Measurements from ENCODE around the gene KCNT1.

The KCNT1 gene

DNA sequence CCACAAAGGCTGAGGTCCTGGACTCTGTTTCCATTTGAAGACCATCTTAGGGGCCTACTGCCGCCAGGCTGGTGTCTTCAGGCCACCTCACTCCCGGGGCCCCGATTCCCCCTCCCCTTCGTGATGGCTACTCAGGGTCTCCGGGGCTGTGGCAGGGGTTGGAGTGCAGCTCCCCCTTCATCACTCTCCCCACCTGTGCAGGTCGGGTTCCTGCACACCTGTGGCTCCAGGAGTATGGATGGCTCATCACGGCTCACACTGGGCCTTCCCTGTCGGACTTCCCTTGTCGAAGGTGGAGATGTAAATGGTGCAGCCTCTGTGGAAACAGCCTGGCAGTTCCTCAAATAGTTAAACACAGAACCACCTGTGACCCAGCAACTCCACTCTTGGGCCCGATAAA lies 27.0 kb upstream of the KCNT1 start:
- DNase-seq = no peak

DNA sequence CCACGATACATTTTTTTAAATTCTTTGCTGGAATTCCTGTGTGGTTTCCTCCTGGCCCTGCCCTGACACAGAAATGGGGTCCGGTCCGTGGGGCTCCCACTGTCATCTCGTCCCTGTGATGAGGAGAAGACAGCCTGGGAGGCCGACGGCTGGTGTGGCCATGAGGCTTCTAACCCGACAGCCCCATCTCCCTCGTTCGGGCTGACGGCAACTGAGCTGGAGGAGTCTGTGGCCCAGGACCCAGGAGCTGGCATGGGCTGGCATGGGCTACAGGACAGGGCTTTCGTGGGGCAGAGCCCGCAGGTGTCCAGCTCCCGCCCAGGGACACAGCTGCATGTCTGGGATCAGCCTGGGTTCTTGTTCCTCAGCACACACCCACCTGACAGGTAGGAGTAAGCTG lies 25.1 kb upstream of the KCNT1 start:
- no peak for DNase-seq

DNA sequence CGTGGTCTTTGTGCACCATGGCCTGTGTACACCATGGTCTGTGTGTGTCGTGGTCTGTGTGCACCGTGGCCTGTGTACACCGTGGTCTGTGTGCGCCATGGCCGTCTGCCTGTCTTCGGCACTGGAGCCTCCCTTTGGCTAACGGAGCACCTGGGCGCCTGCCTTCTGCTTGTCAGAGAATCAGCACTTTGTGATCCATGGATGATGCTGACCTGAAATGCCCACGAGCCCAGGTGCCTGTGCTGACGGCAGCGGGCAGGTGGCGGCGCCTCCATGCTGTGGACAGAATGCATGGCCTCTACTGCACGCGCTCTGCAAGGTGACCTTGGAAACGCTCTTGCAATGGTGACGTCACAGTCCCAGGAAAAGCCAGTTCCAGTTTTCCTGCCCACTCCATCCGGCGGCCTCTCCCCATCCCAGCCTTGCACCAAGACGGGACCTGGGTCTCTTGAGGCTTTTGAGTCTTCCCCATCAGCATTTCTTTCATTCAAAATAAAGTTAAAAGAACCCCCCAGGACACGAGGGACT lies 24.3 kb upstream of the KCNT1 start:
- DNase-seq = no peak

DNA sequence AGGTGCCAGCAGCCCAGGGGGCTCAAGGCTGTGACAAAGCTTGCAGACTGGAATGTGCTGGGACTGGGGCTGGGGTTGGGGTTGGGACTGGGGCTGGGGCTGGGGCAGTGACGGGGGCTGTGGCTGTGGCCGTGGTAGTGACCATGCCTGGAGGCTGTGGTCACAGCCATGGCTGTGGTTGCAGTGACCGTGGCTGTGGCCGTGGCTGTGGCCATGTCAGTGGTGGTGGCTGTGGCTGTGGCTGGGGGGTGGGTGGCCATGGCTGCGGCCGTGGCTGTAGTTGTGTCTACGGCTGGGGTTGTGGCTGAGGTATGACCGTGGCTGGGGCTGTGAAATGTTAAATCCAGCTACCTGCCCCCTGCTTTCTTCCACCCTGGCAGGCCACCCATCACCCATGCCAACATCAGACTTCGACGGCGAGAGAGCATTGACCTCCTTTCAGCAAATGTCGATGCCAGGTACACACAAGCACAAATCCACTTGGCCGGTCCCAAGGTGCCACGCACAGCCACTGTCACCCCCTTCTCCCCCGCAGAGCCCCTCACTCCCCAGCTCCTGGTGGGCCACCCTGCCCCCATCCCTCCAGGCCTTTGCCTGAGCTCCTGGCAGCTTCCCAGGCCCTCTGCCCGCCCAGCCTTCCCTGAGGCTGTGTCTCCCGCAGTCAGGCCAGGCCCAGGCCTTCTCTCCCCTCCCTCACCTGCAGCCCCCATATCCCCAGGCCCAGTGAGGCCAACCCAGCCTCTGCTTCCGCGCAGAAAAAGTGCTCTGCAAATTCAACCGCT lies 23.6 kb upstream of the KCNT1 start:
- no peak for DNase-seq

DNA sequence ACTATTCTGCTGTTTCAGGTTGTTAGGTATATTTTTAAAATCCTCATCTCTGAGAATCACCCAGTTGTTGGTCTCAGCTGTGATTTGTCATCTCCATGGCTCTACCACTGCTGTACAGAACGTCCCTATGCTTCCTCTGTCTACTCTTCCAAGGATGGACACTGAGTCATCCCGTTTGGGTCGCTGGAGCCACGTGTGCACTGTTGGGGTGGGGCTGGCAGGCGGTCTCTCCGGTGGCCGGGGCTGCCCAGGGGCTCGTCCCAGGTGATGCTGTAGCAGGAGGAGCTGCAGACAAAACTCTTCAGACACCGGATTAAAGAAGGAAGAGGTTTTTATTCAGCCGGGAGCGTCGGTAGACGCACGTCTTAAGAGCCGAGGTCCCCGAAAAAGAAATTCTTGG lies 21.9 kb upstream of the KCNT1 start:
- no peak for DNase-seq

DNA sequence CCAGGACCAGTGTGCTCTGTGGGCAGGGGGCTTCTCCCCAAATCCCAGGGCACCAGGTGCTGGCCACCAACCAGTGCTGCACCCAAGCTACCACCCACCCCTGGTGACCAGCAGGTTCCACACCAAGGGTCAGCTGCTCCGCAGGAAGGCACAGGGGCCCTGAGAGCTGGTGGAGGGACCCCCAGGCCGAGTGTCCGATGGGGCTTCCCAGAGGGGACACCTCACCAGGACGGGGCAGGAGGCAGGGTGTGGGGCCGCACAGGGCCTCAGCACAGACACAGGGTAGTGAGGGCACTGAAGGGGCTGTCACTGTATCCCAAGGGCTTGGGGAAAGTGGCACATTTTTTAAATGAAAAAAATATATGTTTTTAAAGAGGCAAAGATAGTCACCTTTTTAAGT lies 20.8 kb upstream of the KCNT1 start:
- DNase-seq = no peak

DNA sequence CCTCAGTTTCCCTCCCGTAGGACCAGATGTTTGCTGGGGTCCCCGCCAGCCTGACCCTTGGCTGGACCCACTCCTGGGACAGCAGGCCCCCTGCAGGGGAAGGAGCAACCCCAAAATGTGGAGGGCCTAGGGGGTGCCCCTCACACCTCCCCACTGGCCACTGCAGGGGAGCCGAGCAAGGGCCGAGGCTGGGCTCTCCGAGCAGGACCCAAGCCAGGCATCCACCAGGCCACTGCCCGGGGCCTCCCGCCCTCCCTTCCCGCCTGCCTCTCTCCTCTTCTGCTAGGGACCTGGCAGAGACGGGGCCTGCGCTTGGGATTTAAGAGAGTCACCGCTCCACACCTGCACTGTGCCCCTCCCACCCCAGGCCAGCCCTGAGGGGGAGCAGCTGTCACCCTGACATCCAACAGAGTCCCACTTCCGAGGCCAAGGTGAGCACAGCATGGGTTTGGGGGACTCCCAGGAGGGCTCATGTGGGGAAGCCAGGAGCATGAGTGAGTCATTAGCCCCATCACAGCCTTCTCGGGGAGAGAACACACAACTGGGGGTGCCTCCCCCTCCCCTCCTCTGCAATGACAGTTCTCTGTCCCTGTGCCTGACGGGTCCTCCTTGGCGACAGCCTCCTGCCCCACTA lies 18.5 kb upstream of the KCNT1 start:
- DNase-seq = no peak

DNA sequence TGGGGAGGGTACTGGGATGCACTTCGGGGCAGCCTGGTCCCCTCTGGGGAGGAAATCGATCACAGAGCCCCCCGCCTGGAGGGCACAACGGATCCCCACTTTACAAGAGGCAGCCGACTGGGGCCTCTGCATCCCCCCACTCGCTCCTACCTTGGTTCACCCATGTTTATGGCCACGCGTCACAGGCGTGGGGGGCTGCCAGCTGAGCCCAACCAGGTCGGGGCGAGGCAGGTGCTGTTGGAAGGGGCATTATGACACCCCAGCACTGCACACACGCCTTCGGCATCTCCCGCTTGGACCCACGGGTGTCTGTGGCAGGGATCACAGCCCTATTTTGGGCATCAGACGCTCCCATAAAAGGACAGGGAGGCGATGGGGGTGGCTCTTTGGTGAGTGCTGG lies 17.3 kb upstream of the KCNT1 start:
- no peak for DNase-seq

DNA sequence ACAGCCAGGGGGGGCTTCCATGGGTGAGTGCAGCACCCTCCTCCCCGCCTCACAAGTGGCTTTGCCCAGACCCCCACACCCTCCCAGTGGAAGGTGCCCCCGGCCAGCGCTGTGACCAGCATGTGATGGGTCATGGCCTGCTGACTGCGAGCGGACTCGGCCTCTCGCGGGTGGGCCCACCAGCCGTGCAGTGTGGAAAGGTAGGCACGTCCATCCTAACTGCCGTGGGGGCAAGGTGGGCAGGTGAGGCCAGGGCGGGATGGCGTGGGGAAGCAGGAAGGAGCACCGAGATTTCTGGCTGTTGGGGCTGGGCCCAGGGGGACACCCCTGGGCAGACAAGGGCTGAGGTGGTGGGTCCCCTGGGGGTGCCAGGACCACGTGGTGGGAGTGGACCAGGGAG lies 14.8 kb upstream of the KCNT1 start:
- no peak for DNase-seq

DNA sequence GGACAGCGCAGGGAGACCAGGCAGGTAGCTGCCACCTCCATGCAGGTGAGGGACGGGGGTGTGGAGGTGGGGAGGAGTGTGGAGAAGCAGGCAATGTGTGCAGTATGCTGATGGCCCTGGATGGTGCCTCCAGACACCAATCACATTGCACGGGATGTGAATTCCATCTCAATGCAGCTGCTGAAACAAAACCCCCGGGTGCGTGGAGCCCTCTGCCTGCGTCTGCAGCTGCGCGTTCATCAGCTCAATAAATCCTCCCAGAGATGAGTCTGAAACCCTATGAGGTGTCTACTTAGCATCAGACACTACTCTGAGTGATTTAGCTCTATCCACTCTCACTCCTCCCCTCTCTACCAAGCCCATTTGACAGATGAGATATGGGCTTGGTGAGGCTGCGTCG lies 13.0 kb upstream of the KCNT1 start:
- no peak for DNase-seq

DNA sequence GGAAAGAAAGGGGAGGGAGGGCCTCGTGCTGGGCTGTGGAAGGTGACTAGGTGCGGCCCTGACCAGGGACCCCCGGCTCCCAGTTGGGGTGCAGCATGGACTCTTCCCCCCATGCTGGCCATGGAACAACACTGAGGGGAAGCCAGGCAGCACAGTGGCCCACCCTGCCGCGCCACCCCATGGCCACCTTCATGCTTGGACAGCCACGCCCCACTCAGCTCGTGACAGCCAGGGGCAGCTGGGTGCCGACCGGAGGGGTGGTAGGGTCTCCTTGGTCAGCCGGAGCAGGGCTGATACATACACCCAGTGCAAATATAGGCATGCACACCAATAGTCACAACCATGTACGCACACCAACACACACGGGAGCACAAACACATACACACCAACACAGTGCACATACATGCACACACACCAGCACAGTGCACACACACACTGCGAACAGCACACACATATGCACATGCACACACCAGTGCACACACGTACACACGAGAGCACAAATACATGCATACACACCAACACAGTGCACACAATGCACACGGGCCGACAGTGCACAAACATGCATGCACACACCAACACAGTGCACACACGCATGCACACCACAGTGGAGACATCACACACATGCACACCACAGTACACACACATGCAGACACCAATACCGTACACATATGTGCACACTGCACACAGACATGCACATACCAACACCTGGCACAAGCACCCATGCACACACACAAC lies 11.0 kb upstream of the KCNT1 start:
- no peak for DNase-seq

DNA sequence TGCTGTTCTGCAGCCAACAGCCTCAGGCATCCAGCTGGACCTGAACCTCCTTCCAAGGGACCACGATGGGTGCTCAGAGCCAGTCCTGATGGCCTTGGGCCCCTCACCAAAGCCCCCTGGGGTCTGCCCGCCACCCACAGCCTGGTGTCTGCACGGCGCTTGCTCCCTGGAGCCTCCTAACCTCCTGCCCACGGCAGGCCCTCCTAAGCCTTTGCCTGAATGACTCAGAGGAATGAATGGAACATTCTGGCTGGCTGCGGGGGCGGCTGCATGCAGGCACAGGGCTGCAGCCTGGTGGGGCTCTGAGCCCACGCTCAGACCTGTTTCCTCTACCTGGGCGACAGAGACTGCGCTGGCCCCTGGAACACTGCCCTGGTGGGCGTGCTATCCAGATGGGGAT lies 9.6 kb upstream of the KCNT1 start:
- no peak for DNase-seq

DNA sequence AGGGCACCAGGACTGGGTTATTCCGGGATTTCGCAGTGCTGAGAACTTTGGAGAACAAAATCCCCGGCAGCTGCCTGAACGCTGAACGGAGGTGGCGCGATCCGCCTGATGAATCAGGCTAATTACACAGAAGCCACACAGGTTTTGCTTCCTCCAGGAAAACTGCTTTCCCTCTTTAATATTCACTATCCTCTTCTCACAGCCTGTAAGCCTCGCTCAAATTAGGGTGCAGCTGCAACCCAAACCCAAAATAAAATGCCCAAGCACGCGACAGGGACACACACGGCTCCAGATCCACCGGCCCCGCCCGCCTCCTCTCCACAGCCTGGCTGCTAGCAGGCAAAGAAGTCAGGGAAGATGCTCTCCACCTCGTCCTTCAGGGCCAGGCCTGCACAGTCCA lies 8.7 kb upstream of the KCNT1 start:
- no peak for DNase-seq

DNA sequence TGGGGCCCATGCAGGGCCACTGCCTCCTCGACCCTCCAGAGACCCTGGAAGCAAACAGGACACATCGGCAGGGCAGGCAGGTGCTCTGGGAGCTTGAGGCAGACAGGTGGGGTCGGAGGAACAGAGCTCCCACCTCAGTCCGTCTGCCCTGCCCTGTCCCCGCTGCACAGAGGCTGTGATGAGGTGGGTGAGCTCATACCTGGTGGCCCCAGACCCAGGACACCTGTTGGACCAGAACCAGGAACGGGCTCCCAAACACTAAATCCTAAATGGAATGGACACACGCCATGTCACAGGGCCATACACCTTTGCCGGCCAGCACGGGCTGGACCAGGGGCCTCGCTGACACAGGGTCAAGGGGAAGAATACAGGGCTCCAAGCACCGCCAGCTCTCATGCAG lies 8.2 kb upstream of the KCNT1 start:
- no peak for DNase-seq

DNA sequence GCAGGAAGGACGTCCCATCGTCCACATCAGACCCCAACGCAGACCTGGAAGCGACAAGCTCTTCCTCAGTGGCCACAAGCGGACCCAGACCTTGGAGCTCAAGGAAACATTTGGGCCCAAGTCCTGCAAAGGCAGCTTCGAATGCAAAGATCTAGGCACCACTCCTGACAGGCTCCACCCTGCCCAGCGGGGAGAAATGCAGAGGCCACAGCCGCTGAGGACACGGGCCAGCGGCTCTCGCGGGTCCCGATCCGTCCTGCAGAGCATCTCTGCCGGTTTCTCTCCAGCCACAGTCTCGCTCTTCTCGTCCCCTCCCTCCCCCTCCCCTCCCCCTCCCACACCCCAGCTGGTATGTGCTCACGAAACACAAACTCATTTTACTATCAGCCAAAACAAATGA lies 7.6 kb upstream of the KCNT1 start:
- DNase-seq = no peak

DNA sequence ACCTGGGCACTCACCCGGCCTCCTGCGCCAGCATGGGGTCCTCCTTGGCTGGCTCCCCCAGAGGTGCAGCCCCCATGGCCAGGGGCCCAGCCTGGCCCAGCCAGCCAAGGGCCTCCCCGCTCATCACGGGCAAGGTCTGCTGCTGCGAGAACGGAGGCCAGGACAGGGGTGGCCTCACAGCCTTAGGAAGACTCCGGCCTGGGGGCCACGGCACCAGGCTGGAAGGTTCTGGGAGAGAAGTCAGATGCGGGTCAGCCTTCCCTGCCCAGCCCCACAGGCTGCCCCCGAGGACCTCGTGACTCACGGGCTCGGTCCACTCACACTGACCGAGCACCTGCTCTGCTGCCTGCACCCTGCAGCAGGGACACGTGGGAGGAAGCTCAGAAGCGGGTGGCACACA lies 6.9 kb upstream of the KCNT1 start:
- DNase-seq = no peak

DNA sequence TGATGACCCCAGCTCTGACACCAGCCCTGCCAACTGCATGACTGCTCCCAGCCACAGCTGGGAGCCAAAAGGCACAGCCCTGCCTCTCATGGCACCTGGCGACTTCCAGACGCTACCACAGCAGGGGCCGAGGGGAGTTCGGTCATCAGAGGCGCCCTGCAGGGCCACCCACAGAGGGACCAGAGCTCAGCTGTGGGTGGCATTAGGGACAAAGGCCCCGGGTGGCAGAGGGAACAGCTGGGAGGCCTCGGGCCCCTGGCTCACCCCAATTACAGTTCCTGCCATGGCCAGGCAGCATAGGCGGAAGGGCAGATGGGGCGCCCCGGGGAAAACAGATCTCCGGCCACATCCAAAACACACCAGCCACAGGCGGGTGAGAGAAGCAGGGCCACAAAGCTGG lies 6.3 kb upstream of the KCNT1 start:
- DNase-seq = no peak

DNA sequence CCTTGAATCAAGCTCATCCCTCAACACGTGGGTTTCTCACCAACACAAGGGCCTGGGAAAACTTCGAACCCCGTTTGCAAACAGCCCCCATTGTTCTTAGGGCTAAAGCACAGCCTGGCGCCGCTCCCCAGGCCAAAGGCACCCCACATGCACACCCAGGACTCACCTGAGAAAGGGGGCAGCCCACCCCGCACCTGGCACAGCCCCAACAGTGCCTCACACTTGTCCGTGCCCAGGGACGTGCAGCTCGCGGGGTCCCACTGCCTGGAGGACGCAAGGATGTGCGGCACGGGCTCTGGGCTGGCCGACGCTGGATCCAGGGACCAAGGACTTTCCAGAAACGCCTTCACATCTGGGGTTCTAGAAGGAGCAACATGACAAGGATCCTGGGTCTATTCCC lies 5.5 kb upstream of the KCNT1 start:
- no peak for DNase-seq

DNA sequence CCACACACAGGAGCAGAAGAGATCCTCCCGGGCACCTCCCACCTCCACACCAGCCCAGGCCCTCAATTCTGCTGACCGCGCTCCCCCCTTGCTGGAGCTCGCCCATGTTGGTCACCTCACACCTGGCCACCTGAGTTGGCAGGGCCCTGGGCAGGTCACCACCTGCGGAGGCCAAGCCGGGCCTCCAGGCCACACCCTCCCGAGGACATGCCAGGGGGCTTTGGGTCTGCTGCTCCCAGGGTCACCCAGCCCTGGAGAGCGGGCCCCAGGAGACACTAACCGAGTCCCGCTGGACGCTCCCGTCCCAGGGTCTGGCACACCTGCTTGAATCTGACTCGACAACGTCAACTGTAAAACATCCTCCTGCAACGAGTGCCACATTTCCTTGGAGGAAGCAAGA lies 4.8 kb upstream of the KCNT1 start:
- no peak for DNase-seq

DNA sequence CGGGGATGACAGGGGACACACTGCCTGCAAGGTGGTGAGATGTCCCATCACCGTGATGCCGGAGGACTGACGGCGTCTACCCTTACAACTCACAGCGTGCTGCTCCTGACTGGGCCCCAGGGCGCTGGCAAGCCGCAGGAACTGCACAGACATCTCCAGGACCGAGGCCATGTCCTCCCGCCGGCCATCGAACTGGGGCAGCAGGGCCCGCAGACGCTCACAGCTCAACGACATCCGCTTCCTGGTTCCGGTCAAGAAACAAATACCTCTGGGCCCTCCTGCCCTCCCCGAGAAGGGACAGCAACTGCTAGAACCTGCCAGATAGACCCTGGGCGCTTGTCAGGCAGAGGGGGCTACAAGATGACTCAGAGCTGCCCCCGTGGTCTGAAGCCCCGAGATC lies 3.7 kb upstream of the KCNT1 start:
- no peak for DNase-seq

DNA sequence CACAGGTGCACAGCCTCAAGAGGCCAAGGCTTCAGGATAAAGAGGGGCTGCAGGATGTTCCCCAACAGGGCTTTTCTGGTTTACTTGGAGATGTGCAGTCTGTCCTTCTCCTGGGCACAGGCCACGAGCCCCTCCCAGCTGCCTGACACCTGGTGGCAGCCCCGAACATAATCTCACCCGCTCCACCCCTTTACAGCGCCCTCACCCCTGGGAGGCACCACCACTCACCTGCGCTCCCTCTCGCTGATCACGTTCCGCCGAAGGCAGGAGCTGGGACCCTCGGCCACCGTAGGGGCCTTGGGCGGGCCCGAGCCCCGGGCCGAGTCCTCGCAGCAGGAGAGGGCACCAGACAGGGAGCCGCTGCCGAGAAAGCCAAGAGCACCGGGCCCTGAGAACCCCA lies 3.2 kb upstream of the KCNT1 start:
- DNase-seq = no peak

DNA sequence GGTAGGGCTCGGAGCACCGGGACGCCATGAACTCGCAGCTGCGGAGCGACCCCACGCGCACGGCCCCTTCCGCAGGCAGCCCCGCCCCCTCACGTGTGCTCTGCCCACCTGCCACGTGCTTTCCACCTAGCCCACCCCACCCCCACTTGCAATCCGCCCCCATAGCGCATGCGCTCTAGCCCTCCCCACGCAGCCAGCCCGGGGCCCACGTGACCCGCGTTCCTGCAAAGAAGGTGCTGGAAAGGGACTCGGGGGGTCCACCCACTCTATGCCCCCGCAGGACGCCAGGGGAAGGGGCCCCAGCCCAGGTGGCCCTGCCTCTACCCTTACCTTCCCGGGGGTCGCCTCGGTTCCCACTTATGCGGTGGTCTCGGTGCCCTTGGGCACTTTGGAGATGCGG lies 2.5 kb upstream of the KCNT1 start, which contains the start of gene SOHLH1:
Gene SOHLH1, minus strand, starts transcription at position 42 of the 400 bp plus-strand sequence. Its CDS starts 14 bp downstream, at position 28.
- DNase-seq = no peak

DNA sequence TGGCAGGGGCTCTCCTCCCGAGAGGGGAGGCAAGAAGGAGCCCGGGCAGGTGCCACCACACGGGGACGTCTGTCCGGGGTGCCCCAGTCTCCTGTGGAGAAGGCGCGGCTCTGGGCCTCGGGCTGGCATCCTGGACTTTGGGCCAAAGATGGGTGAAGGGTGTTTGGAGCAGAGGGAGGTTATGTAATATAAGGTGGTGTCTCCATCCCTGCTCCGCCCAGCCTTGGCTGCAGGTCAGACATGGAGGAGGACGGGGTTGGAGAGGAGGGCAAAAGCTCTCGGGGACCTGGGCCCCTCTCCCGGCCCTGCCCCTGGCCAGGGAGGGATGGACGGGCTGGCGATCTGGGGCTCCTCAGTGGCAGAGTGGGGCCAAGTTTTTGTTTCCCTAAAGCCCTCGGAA lies 1.5 kb upstream of the KCNT1 start:
- DNase-seq = no peak
